SK-N-DZ (cell line): Measurements from ENCODE around the gene ZNF324B.
"Not testable (repeated sequence)": the region's sequence is repeated elsewhere in the genome, so short reads cannot be mapped to it uniquely, and the experiment has no call there.

Source experiments
- DNase-seq: peaks from one replicate; pipeline ENCODE4 v3.0.0-alpha.2; 2015; ENCODE audit warnings: low spot score
- small RNA-seq, 2 experiments: library from RNA; depleted of rRNA; stranded (forward); fragments of <200 nt; gene quantifications; one replicate each; pipeline ENCODE3, GENCODE V24; 2014

The ZNF324B gene

DNA sequence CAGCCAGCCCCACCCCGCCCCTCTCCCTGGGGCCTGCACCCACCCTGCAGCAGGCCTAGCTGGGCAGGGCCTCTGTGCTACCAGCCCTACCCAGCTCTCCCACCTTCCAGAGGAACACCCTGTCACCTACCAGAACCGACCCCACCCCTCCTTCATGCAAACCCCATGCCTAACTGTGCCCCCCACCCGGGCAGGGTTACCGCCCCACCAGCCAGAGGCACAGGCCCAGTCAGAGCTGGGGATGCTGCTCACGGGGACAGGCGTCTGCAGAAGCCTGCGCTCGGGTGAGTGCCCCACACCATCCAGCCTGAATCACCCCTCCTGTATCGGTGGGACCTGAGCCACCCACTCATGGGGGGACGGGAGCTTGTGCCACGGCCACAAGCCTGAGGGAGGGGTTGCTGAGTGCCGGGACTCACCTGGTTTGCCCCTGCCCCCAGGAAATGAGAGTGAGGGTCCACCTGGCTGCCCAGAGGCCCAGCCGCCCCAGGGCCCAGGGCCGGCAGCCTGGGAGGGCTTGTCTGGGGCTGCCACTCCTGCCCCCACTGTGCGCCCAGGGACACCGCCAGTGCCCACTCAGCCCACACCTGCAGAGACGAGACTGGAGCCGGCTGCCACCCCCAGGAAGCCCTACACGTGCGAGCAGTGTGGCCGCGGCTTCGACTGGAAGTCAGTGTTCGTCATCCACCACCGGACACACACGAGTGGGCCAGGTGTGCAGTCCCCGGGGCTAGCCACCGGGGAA lies 28.5 kb downstream of the ZNF324B start:
- DNase-seq = no peak

GRCh38 chr19:58480481-58480830 lies 29.0 kb downstream of the ZNF324B start:
- no peak for DNase-seq

DNA sequence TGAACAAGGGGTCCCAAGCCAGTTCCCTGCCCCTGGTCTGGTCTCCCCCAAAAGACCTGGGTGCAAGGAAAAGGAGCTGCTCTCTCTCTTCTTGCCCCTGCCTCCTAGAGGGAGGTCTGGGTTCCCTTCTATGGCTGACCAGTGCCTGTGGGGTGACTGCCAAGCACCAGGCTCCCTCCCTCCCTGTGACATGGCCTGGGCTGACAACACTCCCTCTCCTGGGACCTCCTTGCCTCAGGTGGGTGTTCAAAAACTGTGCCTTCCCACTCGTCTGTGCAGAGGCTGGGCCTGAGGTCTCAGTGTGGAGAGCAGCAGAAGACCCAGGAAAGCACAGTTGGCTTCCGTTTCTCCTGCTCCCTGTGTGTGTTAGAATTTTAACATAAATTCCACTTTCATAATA lies 29.4 kb downstream of the ZNF324B start:
- DNase-seq = no peak

GRCh38 chr19:58482372-58482771 lies 30.9 kb downstream of the ZNF324B start:
- no peak for DNase-seq

DNA sequence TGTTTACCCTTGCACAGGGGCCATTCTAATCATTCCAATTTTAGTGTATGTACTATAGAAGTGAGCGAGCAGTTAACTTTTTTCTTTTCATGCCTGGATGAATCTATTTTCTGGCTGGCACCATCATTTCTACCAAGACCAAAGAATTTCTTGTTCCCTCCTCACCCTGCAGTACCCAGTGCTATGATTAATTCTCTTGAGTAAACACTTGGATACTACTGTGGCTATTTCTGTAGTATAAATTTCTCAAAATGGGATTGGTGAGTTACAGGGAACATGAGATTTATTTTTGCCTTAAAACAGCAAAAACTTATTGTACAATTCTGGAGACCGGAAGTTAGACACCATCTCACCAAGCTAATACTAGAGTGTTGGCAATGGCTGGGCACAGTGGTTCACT lies 32.4 kb downstream of the ZNF324B start:
- no peak for DNase-seq

- DNase-seq = not testable (repeated sequence)
Observed at GRCh38 chr19:58484349-58484748, 32.9 kb downstream of the ZNF324B start.

DNA sequence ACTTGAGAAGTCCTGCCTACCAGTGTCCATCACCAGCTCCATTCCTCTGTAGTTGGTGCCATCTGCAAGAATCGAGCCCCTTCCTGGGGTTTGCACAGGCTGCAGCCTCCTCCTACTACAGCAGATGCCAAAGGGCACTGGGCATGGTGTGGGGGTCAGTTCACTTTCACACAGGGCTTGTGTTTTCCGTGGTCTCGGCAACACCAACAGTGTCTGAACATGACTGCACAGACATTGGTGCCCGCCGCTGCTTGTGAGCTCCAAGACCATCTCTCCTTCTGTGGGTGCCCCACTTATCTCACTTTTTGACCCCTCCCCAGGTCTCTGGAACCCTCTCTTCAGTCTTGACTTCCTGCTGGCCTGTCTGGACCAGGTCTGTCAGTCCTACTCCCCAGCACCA lies 40.0 kb downstream of the ZNF324B start:
- no peak for DNase-seq

- DNase-seq = no peak
Observed at GRCh38 chr19:58492265-58492664, 40.8 kb downstream of the ZNF324B start.

DNA sequence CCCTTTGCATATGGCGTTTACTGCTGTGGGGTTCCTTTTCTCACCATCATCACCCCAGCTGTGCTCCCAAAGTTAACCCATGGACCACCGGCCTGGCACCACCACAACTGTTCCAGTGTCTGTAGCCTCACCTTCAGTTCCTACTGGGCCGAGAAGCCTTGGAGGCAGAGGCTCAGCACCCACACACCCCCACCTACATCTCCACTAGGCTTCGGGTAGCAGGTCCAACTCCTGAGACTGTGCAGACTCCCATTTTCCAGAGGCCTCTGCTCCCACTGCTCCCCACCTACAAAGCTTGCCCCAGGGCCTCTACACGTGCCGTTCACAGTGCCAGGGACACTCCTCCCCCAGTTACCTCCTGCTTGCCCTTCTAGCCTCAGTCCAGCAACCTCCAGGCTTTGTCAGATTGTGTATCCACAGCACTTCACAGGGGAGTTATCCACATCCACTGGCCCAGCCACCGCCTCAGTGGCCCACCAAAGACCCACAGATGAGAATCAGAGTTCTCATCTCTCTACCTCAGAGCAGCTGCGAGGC lies 46.3 kb downstream of the ZNF324B start:
- DNase-seq = no peak

DNA sequence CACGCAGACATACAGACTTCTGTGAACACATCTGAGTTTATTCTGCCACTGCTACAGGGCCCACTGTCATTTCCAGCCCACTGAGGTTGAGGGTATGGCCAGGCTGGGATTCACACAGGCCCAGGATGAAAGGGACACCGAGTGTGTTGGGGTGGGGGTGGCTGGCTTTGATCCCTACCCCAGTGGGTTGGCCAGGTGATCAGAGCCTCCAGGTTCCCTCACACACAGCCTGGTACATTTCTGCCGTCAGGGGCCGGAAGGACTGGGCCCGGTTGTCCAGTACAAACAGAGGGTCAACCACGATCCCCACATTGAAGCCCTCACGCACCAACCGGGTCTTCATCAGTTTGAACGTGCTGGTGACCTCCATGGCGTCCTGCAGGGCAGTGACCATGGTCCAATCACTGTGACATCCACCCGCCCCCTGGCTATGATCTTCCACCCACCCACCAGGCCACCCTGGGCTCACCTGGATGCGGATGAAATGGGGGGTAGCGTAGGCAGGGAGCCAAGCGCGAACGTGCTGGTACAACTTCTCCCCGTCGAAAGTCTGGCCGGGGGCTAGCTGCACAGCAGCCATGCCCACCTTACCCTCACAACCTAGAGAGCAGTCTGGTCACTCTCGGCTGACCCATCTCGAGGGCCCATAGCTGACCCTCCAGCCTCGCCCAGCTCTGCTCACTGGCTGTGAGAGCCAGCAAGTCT lies 47.0 kb downstream of the ZNF324B start:
- no peak for DNase-seq

DNA sequence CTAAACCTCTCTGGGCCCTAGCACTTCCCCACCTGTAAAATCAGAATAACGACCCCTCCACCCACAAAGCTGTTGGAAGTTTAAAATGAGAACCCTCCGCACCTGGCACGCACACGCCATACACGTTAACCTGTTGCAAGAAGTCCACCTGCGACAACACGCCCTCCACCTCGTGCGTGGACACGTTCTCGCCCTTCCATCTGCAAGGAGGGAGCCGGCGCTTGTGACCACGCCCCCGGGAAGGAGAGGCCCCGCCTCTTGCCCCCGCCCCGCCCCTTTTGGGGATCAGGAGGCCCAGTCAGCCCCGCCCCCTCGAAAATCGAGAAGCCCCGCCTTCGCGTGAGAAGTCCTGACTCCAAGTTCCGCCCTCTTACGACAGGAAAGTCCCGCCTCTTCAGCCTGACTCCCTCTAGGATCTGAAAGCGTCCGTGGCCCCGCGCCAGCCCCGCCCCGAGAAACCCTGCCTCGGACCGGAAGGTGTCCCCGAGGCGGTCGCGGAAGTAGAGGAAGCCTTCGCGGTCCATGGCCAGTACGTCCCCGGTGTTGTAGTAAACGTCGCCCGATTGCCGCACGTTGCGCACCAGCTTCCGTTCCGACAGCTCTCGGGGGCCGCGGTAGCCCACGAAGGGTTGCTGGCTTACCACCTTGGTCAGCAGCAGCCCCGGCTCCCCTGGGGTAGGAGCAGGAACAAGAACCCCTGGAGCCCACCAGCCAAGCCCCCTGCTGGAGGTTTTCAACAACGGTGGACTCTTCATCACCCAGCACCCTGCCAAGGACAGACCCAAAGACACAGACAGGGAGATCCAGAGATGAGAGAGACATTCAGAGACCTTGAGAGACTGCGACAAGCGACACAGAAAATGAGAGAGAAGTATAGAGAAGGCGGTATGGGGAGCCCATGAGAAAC lies 47.9 kb downstream of the ZNF324B start:
- DNase-seq = peak; percentile 96

DNA sequence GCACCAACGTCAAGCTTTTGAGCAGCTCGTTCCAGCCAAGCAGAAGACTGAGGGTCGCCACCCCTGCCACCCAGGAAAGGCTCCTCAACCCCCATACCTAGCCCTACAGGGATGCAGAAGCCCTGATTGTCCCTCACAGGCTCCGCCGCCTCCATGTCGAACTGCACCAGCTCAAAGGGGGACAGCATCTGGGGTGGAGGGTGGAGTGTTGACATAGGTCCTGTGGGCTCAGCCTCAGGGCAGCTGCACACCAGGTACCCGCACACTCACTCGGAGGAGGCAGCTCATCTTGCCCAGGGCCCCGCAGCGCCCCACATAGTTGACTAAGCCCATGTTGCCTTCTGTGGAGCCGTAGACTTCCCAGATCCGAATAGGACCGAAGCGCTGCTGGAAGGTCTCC lies 48.8 kb downstream of the ZNF324B start:
- no peak for DNase-seq

Small RNA genes lying within 50 kb of the gene (small RNA-seq; reads per million reads assigned to genes)
- gene RN7SL693P = 0 reads per million in 2 experiments
- gene RNU6-1337P = 0 reads per million in 2 experiments
